HCT116 (cell line): ENCODE results near the gene AURKA. TPM values are rescaled to one million over a fixed set of nuclear protein-coding genes. Genes with fewer than 3 reads are reported as not detected.
"Not testable (repeated sequence)": the region's sequence is repeated elsewhere in the genome, so short reads cannot be mapped to it uniquely, and the experiment has no call there.

Experiments
- ATAC-seq: fragments of 200-7000 bp; cut with Tn5 transposase; 2 replicates; pipeline ENCODE4 v1.9.1; 2020; ENCODE audit warnings: mild to moderate bottlenecking, moderate library complexity
- BruUV-seq: library from RNA; stranded (reverse); fragments of 400-500 nt; replicated peaks from 2 replicates; lab custom pipeline; 2021; lab: Mats Ljungman, UMichigan
- CTCF ChIA-PET: fragments of 300-600 bp; sonication (Branson Sonifier 250); formaldehyde crosslinking; loops from one replicate; lab custom pipeline; 2021; ENCODE audit warnings: antibody characterized with exemption; lab: Charles Lee
- POLR2A ChIA-PET: fragments of 300-600, 350-600 bp; sonication (Branson Sonifier 250); formaldehyde crosslinking; loops from one replicate; lab custom pipeline; 2021; ENCODE audit warnings: antibody characterized with exemption; lab: Charles Lee
- RAD21 ChIA-PET, 2 experiments: fragments of 300-600 bp; sonication (Branson Sonifier 250); formaldehyde crosslinking; loops; one replicate each; lab custom pipeline; 2023; ENCODE audit warnings: low total read pairs in 2 of 2; ENCODE audit not compliant: uncharacterized antibody in 2 of 2, unreplicated experiment in 2 of 2, low non-redundant PET in 1 of 2; lab: Charles Lee
- DNase-seq: peaks from one replicate; pipeline ENCODE4 v3.0.0-alpha.2; 2010; ENCODE audit warnings: low read depth, low spot score
- H2AFZ ChIP-seq: fragments of 200-600 bp; shearing (Covaris generic), sonication (generic); 2 replicates; pipeline ENCODE4 v1.6.1; 2017; ENCODE audit warnings: low read depth, mixed run types, mixed read lengths, antibody characterized with exemption, low read length; ENCODE audit not compliant: poor library complexity, severe bottlenecking
- H3K27ac ChIP-seq: 2 replicates; pipeline ENCODE4 v1.5.1; 2012; ENCODE audit warnings: low read depth, low read length
- H3K27me3 ChIP-seq: fragments of 200-600 bp; sonication (generic); 2 replicates; pipeline ENCODE4 v1.6.1; 2016; ENCODE audit warnings: mixed run types, low read length, mixed read lengths; ENCODE audit not compliant: insufficient read depth
- H3K36me3 ChIP-seq, 2 experiments: fragments of 200-500 bp in 1 of 2; fragments of 200-600 bp in 1 of 2; sonication (Bioruptor generic) in 1 of 2; sonication (generic) in 1 of 2; 2 replicates each; pipeline versions ENCODE4 v1.5.1 to v1.6.1; 2014 to 2016; ENCODE audit warnings: low read length in 2 of 2, inconsistent platforms in 1 of 2, mixed read lengths in 1 of 2, mixed run types in 1 of 2; ENCODE audit not compliant: insufficient read depth in 2 of 2, control insufficient read depth in 1 of 2
- H3K4me1 ChIP-seq, 2 experiments: fragments of 200-600 bp in 1 of 2; sonication (generic) in 1 of 2; 2 replicates each; pipeline versions ENCODE4 v1.5.1 to v1.6.1; 2012 to 2017; ENCODE audit warnings: low read length in 2 of 2, inconsistent platforms in 1 of 2, mild to moderate bottlenecking in 1 of 2, mixed read lengths in 1 of 2, mixed run types in 1 of 2, moderate library complexity in 1 of 2; ENCODE audit not compliant: insufficient read depth in 2 of 2, control insufficient read depth in 1 of 2
- H3K4me2 ChIP-seq: fragments of 200-600 bp; sonication (generic); 2 replicates; pipeline ENCODE4 v1.6.1; 2017; ENCODE audit warnings: mixed run types, low read length, mixed read lengths
- H3K4me3 ChIP-seq, 2 experiments: fragments of 200-600 bp in 1 of 2; sonication (generic) in 1 of 2; replicated peaks in 1 of 2; 2 replicates each; pipeline ENCODE4 v1.5.1; 2011 to 2016; ENCODE audit warnings: low read length in 2 of 2, control low read depth in 1 of 2, low read depth in 1 of 2, mild to moderate bottlenecking in 1 of 2, mixed read lengths in 1 of 2, mixed run types in 1 of 2
- H3K79me2 ChIP-seq: fragments of 200-600 bp; sonication (generic); 2 replicates; pipeline ENCODE4 v1.6.1; 2017; ENCODE audit warnings: mild to moderate bottlenecking, mixed run types, low read length, moderate library complexity, mixed read lengths; ENCODE audit not compliant: insufficient read depth
- H3K9ac ChIP-seq: fragments of 200-600 bp; sonication (generic); 2 replicates; pipeline ENCODE4 v1.6.1; 2016; ENCODE audit warnings: low read length, mixed read lengths
- H3K9me2 ChIP-seq: fragments of 200-600 bp; sonication (generic), shearing (Covaris generic); 2 replicates; pipeline ENCODE4 v1.6.1; 2017; ENCODE audit warnings: mixed run types, mild to moderate bottlenecking, moderate library complexity; ENCODE audit not compliant: insufficient read depth
- H3K9me3 ChIP-seq, 2 experiments: fragments of 200-500 bp in 1 of 2; fragments of 200-600 bp in 1 of 2; sonication (Bioruptor generic) in 1 of 2; sonication (generic) in 1 of 2; 2 replicates each; pipeline ENCODE4 v1.6.1; 2014 to 2017; ENCODE audit warnings: low read length in 2 of 2, mixed read lengths in 2 of 2, inconsistent platforms in 1 of 2, low read depth in 1 of 2, mild to moderate bottlenecking in 1 of 2, mixed run types in 1 of 2, moderate library complexity in 1 of 2; ENCODE audit not compliant: control insufficient read depth in 1 of 2, insufficient read depth in 1 of 2
- H4K20me1 ChIP-seq: fragments of 200-600 bp; sonication (generic), shearing (Covaris generic); 2 replicates; pipeline ENCODE4 v1.6.1; 2017; ENCODE audit warnings: mixed run types, mild to moderate bottlenecking, moderate library complexity; ENCODE audit not compliant: insufficient read depth
- CBX3 ChIP-seq: IDR thresholded peaks from 2 replicates; pipeline ENCODE4 v1.6.1; 2012; ENCODE audit warnings: low read depth
- ELF1 ChIP-seq: IDR thresholded peaks from 2 replicates; pipeline ENCODE4 v1.6.1; 2012; ENCODE audit warnings: low read depth, borderline replicate concordance
- EZH2 ChIP-seq: fragments of 200-600 bp; sonication (generic); IDR thresholded peaks from 2 replicates; pipeline ENCODE4 v1.6.1; 2017; ENCODE audit warnings: antibody characterized with exemption, mixed run types
- FOSL1 ChIP-seq: IDR thresholded peaks from 2 replicates; pipeline ENCODE4 v1.6.1; 2012; ENCODE audit warnings: low read depth
- RAD21 ChIP-seq: IDR thresholded peaks from 2 replicates; pipeline ENCODE4 v1.6.1; 2012; ENCODE audit warnings: low read depth, mild to moderate bottlenecking
- REST ChIP-seq: IDR thresholded peaks from 2 replicates; pipeline ENCODE4 v1.6.1; 2012; ENCODE audit warnings: low read depth
- TCF7L2 ChIP-seq: IDR thresholded peaks from 2 replicates; pipeline ENCODE4 v1.7.0; 2011; ENCODE audit warnings: borderline replicate concordance, inconsistent platforms; ENCODE audit not compliant: insufficient read depth, insufficient read length; ENCODE audit errors: extremely low read depth
- YY1 ChIP-seq: IDR thresholded peaks from 2 replicates; pipeline ENCODE4 v1.6.1; 2011; ENCODE audit warnings: low read length, low read depth, moderate library complexity, mild to moderate bottlenecking; ENCODE audit not compliant: insufficient replicate concordance; ENCODE audit errors: extremely low read depth
- ZFX ChIP-seq: fragments of 450-650 bp; IDR thresholded peaks from 2 replicates; pipeline ENCODE4 v1.6.1; 2017
- ZNF274 ChIP-seq: fragments of 200-500 bp; sonication (Bioruptor generic); IDR thresholded peaks from 2 replicates; pipeline ENCODE4 v1.6.1; 2014; ENCODE audit warnings: mild to moderate bottlenecking, low read depth, low read length, inconsistent platforms
- intact Hi-C: fragments of 100-400 bp; cut with micrococcal nuclease; formaldehyde crosslinking; loops from 2 replicates; pipeline ENCODE4 v1.10.0; 2022
- total RNA-seq: library from RNA; stranded (reverse); gene quantifications from one replicate; pipeline ENCODE4 v1.2.1, GENCODE V29; 2021; ENCODE audit not compliant: unreplicated experiment

Gene AURKA
- total RNA-seq, 1 experiment from 2014 or later: 80.1 TPM

GRCh38 chr20:56406910-56407309 lies 14.9 kb upstream of the AURKA start:
- intact Hi-C loops: no loop called here
- ChIA-PET RAD21 (no interaction called here), CTCF (no interaction called here), POLR2A (no interaction called here)
- no peak for ATAC-seq
- no peaks in the 10 kb centered on the region for H3K9me3 ChIP-seq
- no peak overlapping the region for H2AFZ ChIP-seq
- H4K20me1 ChIP-seq: no peaks in the 10 kb centered on the region
- no peaks in the 10 kb centered on the region for H3K27me3 ChIP-seq
- H3K9me2 ChIP-seq: no peaks in the 10 kb centered on the region
- BruUV-seq: no TSS peak
- H3K9ac ChIP-seq: no peak overlapping the region
- no peak overlapping the region for H3K27ac ChIP-seq
- TF ChIP-seq ZFX (no peak), FOSL1 (no peak), ELF1 (no peak), ZNF274 (no peak), RAD21 (no peak), REST (no peak), CBX3 (no peak), TCF7L2 (no peak), EZH2 (no peak), YY1 (no peak)
- H3K79me2 ChIP-seq: peaks cover 34% of the 10 kb centered on the region
- no peak overlapping the region for H3K4me2 ChIP-seq
- peaks cover 30 to 48% of the 10 kb centered on the region in 2 experiments for H3K36me3 ChIP-seq
- H3K4me3 ChIP-seq: no peak overlapping the region
- no peak for DNase-seq
- H3K4me1 ChIP-seq: no peaks in the 10 kb centered on the region

- H3K9me2 ChIP-seq, POLR2A ChIA-PET, intact Hi-C loops, RAD21 ChIA-PET, H2AFZ ChIP-seq, H3K4me1 ChIP-seq, H4K20me1 ChIP-seq, CTCF ChIA-PET, H3K27ac ChIP-seq, DNase-seq, H3K9me3 ChIP-seq, ATAC-seq, BruUV-seq, H3K9ac ChIP-seq, H3K4me3 ChIP-seq, H3K27me3 ChIP-seq, H3K4me2 ChIP-seq: not testable (repeated sequence)
- H3K36me3 ChIP-seq: peaks cover 42 to 61% of the 10 kb centered on the region in 2 experiments
- H3K79me2 ChIP-seq: peaks cover 49% of the 10 kb centered on the region
Measured at GRCh38 chr20:56405356-56405755, 13.3 kb upstream of the AURKA start.
